ENCODE measurements around the gene FBLN1. TPM values are rescaled to one million over a fixed set of nuclear protein-coding genes. Genes with fewer than 3 reads are reported as not detected.

Gene FBLN1
- total and polyA plus RNA-seq, 2 of the 8 experiments (the other 6 are each of a cell fraction or from before 2014, with no cell fraction given) = 159 to 168 TPM

- TF ChIP-seq CTBP2 (IDR thresholded peaks at IDR 0.05; ENCODE audit: borderline replicate concordance, insufficient read depth, insufficient read length, low read length) (no peak), RNF2 (IDR thresholded peaks at IDR 0.05; ENCODE audit: borderline replicate concordance, low read depth, low read length, missing control alignments, poor library complexity, severe bottlenecking) (no peak), CTCF (IDR thresholded peaks at IDR 0.05; ENCODE audit: control extremely low read depth in 1 of 3, insufficient read depth in 1 of 3, low read depth in 1 of 3, low read length in 3 of 3) (no peak), MAX (IDR thresholded peaks at IDR 0.05) (no peak), CBX5 (IDR thresholded peaks at IDR 0.05; ENCODE audit: low read depth, low read length) (no peak), MAFK (IDR thresholded peaks at IDR 0.05; ENCODE audit: low read depth, low read length) (no peak), GTF2F1 (IDR thresholded peaks at IDR 0.05; ENCODE audit: borderline replicate concordance, low read depth, low read length) (no peak), HDAC2 (IDR thresholded peaks at IDR 0.05; ENCODE audit: borderline replicate concordance in 1 of 2, low read depth in 2 of 2, low read length in 2 of 2) (no peak)
Observed at GRCh38 chr22:45540122-45540521, 37.4 kb downstream of the FBLN1 start (continued).

All from H1 (cell line).